PC-3 (cell line): ENCODE data around the gene ZNF619.

Experiments used
- EZH2 ChIP-seq: fragments of 300-600 bp; sonication (generic); IDR thresholded peaks from one replicate; pipeline ENCODE4 v1.6.1; 2017; ENCODE audit warnings: antibody characterized with exemption, mild to moderate bottlenecking, low read length; ENCODE audit not compliant: unreplicated experiment
- TF ChIP-seq, protein P1 (sequence below): fragments of 300-600 bp; sonication (generic); conservative IDR thresholded peaks from 2 replicates; pipeline ENCODE4 v1.5.1; 2017; ENCODE audit warnings: antibody characterized with exemption, low read depth, mild to moderate bottlenecking, low read length

DNA sequence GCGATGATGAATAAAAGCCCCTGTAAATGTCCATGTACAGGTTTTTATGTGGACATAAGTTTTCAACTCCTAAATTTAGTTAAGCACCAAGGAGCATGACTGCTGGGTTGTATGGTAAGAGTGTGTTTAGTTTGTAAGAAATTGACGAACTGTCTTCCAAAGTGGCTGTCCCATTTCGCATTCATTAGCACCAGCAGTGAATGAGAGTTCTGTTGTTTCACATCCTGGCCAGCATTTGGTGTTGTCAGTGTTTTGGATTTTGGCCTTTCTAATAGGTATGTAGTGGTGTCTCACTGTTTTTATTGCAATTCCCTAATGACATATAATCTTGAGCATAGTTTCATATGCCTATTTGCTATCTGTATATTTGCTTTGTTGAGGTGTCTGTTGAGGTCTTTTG lies 51.5 kb downstream of the ZNF619 start:
- TF ChIP-seq, protein P1, sequence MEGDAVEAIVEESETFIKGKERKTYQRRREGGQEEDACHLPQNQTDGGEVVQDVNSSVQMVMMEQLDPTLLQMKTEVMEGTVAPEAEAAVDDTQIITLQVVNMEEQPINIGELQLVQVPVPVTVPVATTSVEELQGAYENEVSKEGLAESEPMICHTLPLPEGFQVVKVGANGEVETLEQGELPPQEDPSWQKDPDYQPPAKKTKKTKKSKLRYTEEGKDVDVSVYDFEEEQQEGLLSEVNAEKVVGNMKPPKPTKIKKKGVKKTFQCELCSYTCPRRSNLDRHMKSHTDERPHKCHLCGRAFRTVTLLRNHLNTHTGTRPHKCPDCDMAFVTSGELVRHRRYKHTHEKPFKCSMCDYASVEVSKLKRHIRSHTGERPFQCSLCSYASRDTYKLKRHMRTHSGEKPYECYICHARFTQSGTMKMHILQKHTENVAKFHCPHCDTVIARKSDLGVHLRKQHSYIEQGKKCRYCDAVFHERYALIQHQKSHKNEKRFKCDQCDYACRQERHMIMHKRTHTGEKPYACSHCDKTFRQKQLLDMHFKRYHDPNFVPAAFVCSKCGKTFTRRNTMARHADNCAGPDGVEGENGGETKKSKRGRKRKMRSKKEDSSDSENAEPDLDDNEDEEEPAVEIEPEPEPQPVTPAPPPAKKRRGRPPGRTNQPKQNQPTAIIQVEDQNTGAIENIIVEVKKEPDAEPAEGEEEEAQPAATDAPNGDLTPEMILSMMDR = no peak
- no peak for TF ChIP-seq EZH2
